Medulla oblongata (tissue), 1 donor: ENCODE measurements around the gene CLEC10A.
A peak's percentile ranks its signal among the peaks of the same experiment; 100 is the strongest.
"Not testable (repeated sequence)": the region's sequence is repeated elsewhere in the genome, so short reads cannot be mapped to it uniquely, and the experiment has no call there.

Source experiments
- DNase-seq: peaks from one replicate; pipeline ENCODE4 v3.0.0-alpha.2; 2015; ENCODE audit errors: extremely low spot score

The CLEC10A gene

GRCh38 chr17:7074931-7075330 is 5.1 kb downstream of the CLEC10A start:
- no peak for DNase-seq

- DNase-seq = no peak
These were observed 7.6 kb downstream of the CLEC10A start for GRCh38 chr17:7072406-7072805.

- no peak for DNase-seq
These were observed 9.3 kb downstream of the CLEC10A start for GRCh38 chr17:7070712-7071111.

GRCh38 chr17:7068268-7068667 is 11.8 kb downstream of the CLEC10A start:
- no peak for DNase-seq

- no peak for DNase-seq
These were observed 12.9 kb downstream of the CLEC10A start for GRCh38 chr17:7067198-7067597.

GRCh38 chr17:7064261-7064660 is 15.8 kb downstream of the CLEC10A start:
- DNase-seq = no peak

- no peak for DNase-seq
These were observed 16.4 kb downstream of the CLEC10A start for GRCh38 chr17:7063518-7064094.

- no peak for DNase-seq
These were observed 19.7 kb downstream of the CLEC10A start for GRCh38 chr17:7060165-7060891.

- no peak for DNase-seq
These were observed 21.1 kb downstream of the CLEC10A start for GRCh38 chr17:7058831-7059447.

- DNase-seq = no peak
These were observed 23.7 kb downstream of the CLEC10A start for GRCh38 chr17:7056386-7056785.

GRCh38 chr17:7050583-7050982 is 29.5 kb downstream of the CLEC10A start:
- not testable (repeated sequence) for DNase-seq

- no peak for DNase-seq
These were observed 31.1 kb downstream of the CLEC10A start for GRCh38 chr17:7048968-7049367.

- no peak for DNase-seq
These were observed 32.5 kb downstream of the CLEC10A start for GRCh38 chr17:7047566-7047965.

- not testable (repeated sequence) for DNase-seq
These were observed 33.2 kb downstream of the CLEC10A start for GRCh38 chr17:7046725-7047397.

GRCh38 chr17:7046127-7046724 is 33.8 kb downstream of the CLEC10A start:
- no peak for DNase-seq

GRCh38 chr17:7045492-7046126 is 34.4 kb downstream of the CLEC10A start:
- peak; percentile 83 for DNase-seq

GRCh38 chr17:7043497-7044198 is 36.4 kb downstream of the CLEC10A start, which contains the start of gene SLC16A11:
TSS of gene SLC16A11 (minus strand) at chr17:7044092. CDS start at chr17:7043513, 579 bp downstream.
- no peak for DNase-seq

GRCh38 chr17:7043182-7043496 is 36.9 kb downstream of the CLEC10A start:
- DNase-seq = no peak

- DNase-seq = no peak
These were observed 37.4 kb downstream of the CLEC10A start for GRCh38 chr17:7042501-7043181.
